SJSA1 (cell line): ENCODE measurements around the gene CYP26B1. TPM values are rescaled to one million over a fixed set of nuclear protein-coding genes. Genes with fewer than 3 reads are reported as not detected.

Experiments used
- DNase-seq, 2 experiments: peaks; one replicate each; pipeline ENCODE4 v3.0.0-alpha.2; 2015 to 2020; ENCODE audit warnings: low spot score in 2 of 2, low read depth in 1 of 2
- H3K27ac ChIP-seq: fragments of 250-450 bp; sonication (Bioruptor Pico); 2 replicates; pipeline ENCODE4 v1.5.1; 2020; ENCODE audit warnings: mild to moderate bottlenecking, moderate library complexity
- H3K27me3 ChIP-seq: fragments of 250-450 bp; sonication (Bioruptor Pico); replicated peaks from 2 replicates; pipeline ENCODE4 v1.5.1; 2020; ENCODE audit warnings: mild to moderate bottlenecking, moderate library complexity
- H3K36me3 ChIP-seq: fragments of 250-450 bp; sonication (Bioruptor Pico); 2 replicates; pipeline ENCODE4 v1.5.1; 2020; ENCODE audit warnings: mild to moderate bottlenecking
- H3K4me1 ChIP-seq: fragments of 250-450 bp; sonication (Bioruptor Pico); replicated peaks from 2 replicates; pipeline ENCODE4 v1.6.1; 2021; ENCODE audit warnings: mild to moderate bottlenecking
- H3K4me3 ChIP-seq: fragments of 250-450 bp; sonication (Bioruptor Pico); 2 replicates; pipeline ENCODE4 v1.5.1; 2020; ENCODE audit warnings: mild to moderate bottlenecking
- H3K9me3 ChIP-seq: fragments of 250-450 bp; sonication (Bioruptor Pico); replicated peaks from 2 replicates; pipeline ENCODE4 v1.5.1; 2020; ENCODE audit warnings: mild to moderate bottlenecking
- total RNA-seq: library from RNA; depleted of rRNA; stranded (reverse); fragments of >200 nt; shearing (Covaris generic); gene quantifications from 2 replicates; pipeline ENCODE4 v1.2.3, GENCODE V29; 2014; rRNA removed

The CYP26B1 gene
- total RNA-seq, result 0.03 TPM in 1 of 2 replicates, not detected in the other

- peaks cover 39% of the 10 kb centered on the region for H3K4me1 ChIP-seq
- H3K4me3 ChIP-seq, result peak within 1 kb of the TSS; percentile 35
- DNase-seq, result peak in 1 of 2 experiments; percentile 44
- H3K27me3 ChIP-seq, result peaks cover 57% of the 10 kb centered on the region
- H3K36me3 ChIP-seq, result no peaks in the 10 kb centered on the region
- H3K27ac ChIP-seq, result no peak within 1 kb of the TSS
- peaks cover 11% of the 10 kb centered on the region for H3K9me3 ChIP-seq
Measured at GRCh38 chr2:72147303-72147971, at the start of gene CYP26B1. TSS of gene CYP26B1 (minus strand) at chr2:72147862. CDS start at chr2:72147834, 28 bp downstream.

- no peaks in the 10 kb centered on the region for H3K36me3 ChIP-seq
- no peak overlapping the region for H3K4me3 ChIP-seq
- H3K9me3 ChIP-seq, result no peaks in the 10 kb centered on the region
- H3K27ac ChIP-seq, result no peak overlapping the region
- H3K4me1 ChIP-seq, result peaks cover 2% of the 10 kb centered on the region
- H3K27me3 ChIP-seq, result no peaks in the 10 kb centered on the region
- no peak for DNase-seq
Measured at GRCh38 chr2:72193723-72194122, 46.1 kb upstream of the CYP26B1 start.

- H3K27ac ChIP-seq, result no peak overlapping the region
- no peak for DNase-seq
- no peak overlapping the region for H3K4me3 ChIP-seq
- no peaks in the 10 kb centered on the region for H3K36me3 ChIP-seq
- H3K9me3 ChIP-seq, result no peaks in the 10 kb centered on the region
- H3K4me1 ChIP-seq, result no peaks in the 10 kb centered on the region
- H3K27me3 ChIP-seq, result no peaks in the 10 kb centered on the region
Measured at GRCh38 chr2:72191441-72191840, 43.8 kb upstream of the CYP26B1 start.

- H3K36me3 ChIP-seq, result no peaks in the 10 kb centered on the region
- no peaks in the 10 kb centered on the region for H3K9me3 ChIP-seq
- no peaks in the 10 kb centered on the region for H3K27me3 ChIP-seq
- no peak overlapping the region for H3K4me3 ChIP-seq
- no peak for DNase-seq
- H3K4me1 ChIP-seq, result peaks cover 19% of the 10 kb centered on the region
- H3K27ac ChIP-seq, result no peak overlapping the region
Measured at GRCh38 chr2:72185206-72185605, 37.5 kb upstream of the CYP26B1 start.

- peaks cover 19% of the 10 kb centered on the region for H3K4me1 ChIP-seq
- H3K27ac ChIP-seq, result no peak overlapping the region
- DNase-seq, result no peak
- peaks cover under 1% of the 10 kb centered on the region; the same call in 1 of the 2 replicates for H3K36me3 ChIP-seq
- H3K27me3 ChIP-seq, result no peaks in the 10 kb centered on the region
- H3K4me3 ChIP-seq, result no peak overlapping the region
- no peaks in the 10 kb centered on the region for H3K9me3 ChIP-seq
Measured at GRCh38 chr2:72183466-72183865, 35.8 kb upstream of the CYP26B1 start.

- Histone ChIP-seq H3K36me3 (peaks cover 5% of the 10 kb centered on the region; the same call in 1 of the 2 replicates), H3K4me3 (no peak overlapping the region), H3K9me3 (no peaks in the 10 kb centered on the region), H3K27ac (no peak overlapping the region), H3K4me1 (peaks cover 19% of the 10 kb centered on the region), H3K27me3 (no peaks in the 10 kb centered on the region)
- DNase-seq, result no peak
Measured at GRCh38 chr2:72183016-72183415, 35.4 kb upstream of the CYP26B1 start.

GRCh38 chr2:72182547-72182946 is 34.9 kb upstream of the CYP26B1 start:
- DNase-seq, result no peak
- H3K4me1 ChIP-seq, result peaks cover 19% of the 10 kb centered on the region
- no peaks in the 10 kb centered on the region for H3K9me3 ChIP-seq
- no peak overlapping the region for H3K4me3 ChIP-seq
- H3K27me3 ChIP-seq, result no peaks in the 10 kb centered on the region
- peaks cover 8% of the 10 kb centered on the region; the same call in 1 of the 2 replicates for H3K36me3 ChIP-seq
- H3K27ac ChIP-seq, result no peak overlapping the region

- Histone ChIP-seq H3K4me3 (no peak overlapping the region), H3K36me3 (peaks cover 8% of the 10 kb centered on the region; the same call in 1 of the 2 replicates), H3K27me3 (no peaks in the 10 kb centered on the region), H3K4me1 (peaks cover 19% of the 10 kb centered on the region), H3K9me3 (no peaks in the 10 kb centered on the region), H3K27ac (no peak overlapping the region)
- no peak for DNase-seq
Measured at GRCh38 chr2:72181616-72182015, 34.0 kb upstream of the CYP26B1 start.

- H3K27ac ChIP-seq, result no peak overlapping the region
- no peaks in the 10 kb centered on the region for H3K27me3 ChIP-seq
- no peak for DNase-seq
- peaks cover 19% of the 10 kb centered on the region for H3K4me1 ChIP-seq
- no peaks in the 10 kb centered on the region for H3K9me3 ChIP-seq
- no peak overlapping the region for H3K4me3 ChIP-seq
- peaks cover 8% of the 10 kb centered on the region; the same call in 1 of the 2 replicates for H3K36me3 ChIP-seq
Measured at GRCh38 chr2:72180351-72180750, 32.7 kb upstream of the CYP26B1 start.

- Histone ChIP-seq H3K4me3 (no peak overlapping the region), H3K27me3 (no peaks in the 10 kb centered on the region), H3K9me3 (no peaks in the 10 kb centered on the region), H3K36me3 (peaks cover 8% of the 10 kb centered on the region; the same call in 1 of the 2 replicates), H3K4me1 (peaks cover 22% of the 10 kb centered on the region), H3K27ac (no peak overlapping the region)
- DNase-seq, result no peak
Measured at GRCh38 chr2:72178551-72178950, 30.9 kb upstream of the CYP26B1 start.

- H3K27ac ChIP-seq, result no peak overlapping the region
- H3K36me3 ChIP-seq, result peaks cover 8% of the 10 kb centered on the region; the same call in 1 of the 2 replicates
- no peak overlapping the region for H3K4me3 ChIP-seq
- H3K27me3 ChIP-seq, result no peaks in the 10 kb centered on the region
- H3K9me3 ChIP-seq, result no peaks in the 10 kb centered on the region
- DNase-seq, result no peak
- H3K4me1 ChIP-seq, result peaks cover 14% of the 10 kb centered on the region
Measured at GRCh38 chr2:72176281-72176680, 28.6 kb upstream of the CYP26B1 start.

- H3K27me3 ChIP-seq, result no peaks in the 10 kb centered on the region
- H3K4me1 ChIP-seq, result peaks cover 7% of the 10 kb centered on the region
- no peak overlapping the region for H3K27ac ChIP-seq
- no peak overlapping the region for H3K4me3 ChIP-seq
- no peak for DNase-seq
- peaks cover 8% of the 10 kb centered on the region; the same call in 1 of the 2 replicates for H3K36me3 ChIP-seq
- no peaks in the 10 kb centered on the region for H3K9me3 ChIP-seq
Measured at GRCh38 chr2:72175636-72176035, 28.0 kb upstream of the CYP26B1 start.

GRCh38 chr2:72173640-72174321 is 26.1 kb upstream of the CYP26B1 start:
- DNase-seq, result no peak
- Histone ChIP-seq H3K27ac (no peak overlapping the region), H3K27me3 (no peaks in the 10 kb centered on the region), H3K36me3 (peaks cover 8% of the 10 kb centered on the region; the same call in 1 of the 2 replicates), H3K4me3 (no peak overlapping the region), H3K4me1 (0 out of 2 replicates have a peak, but pooled peaks cover 3% of the 10 kb centered on the region), H3K9me3 (no peaks in the 10 kb centered on the region)

- Histone ChIP-seq H3K4me1 (0 out of 2 replicates have a peak, but pooled peaks cover 3% of the 10 kb centered on the region), H3K36me3 (no peaks in the 10 kb centered on the region; the same call in 1 of the 2 replicates), H3K27me3 (no peaks in the 10 kb centered on the region), H3K4me3 (no peak overlapping the region), H3K9me3 (no peaks in the 10 kb centered on the region), H3K27ac (no peak overlapping the region)
- DNase-seq, result no peak
Measured at GRCh38 chr2:72172478-72172877, 24.8 kb upstream of the CYP26B1 start.
